GM12864 (cell line): ENCODE data around the gene MYF6.

Source experiments
- DNase-seq: peaks from one replicate; pipeline ENCODE4 v3.0.0-alpha.2; 2011; ENCODE audit warnings: low read depth
- H3K4me3 ChIP-seq: 2 replicates; pipeline ENCODE4 v1.5.1; 2011; ENCODE audit warnings: mild to moderate bottlenecking, low read depth, low read length, control low read depth
- TF ChIP-seq, protein P1 (sequence below): IDR thresholded peaks from 2 replicates; pipeline ENCODE4 v1.5.1; 2011; ENCODE audit warnings: low read depth, mild to moderate bottlenecking, moderate library complexity, low read length, control low read depth, inconsistent platforms; ENCODE audit errors: missing control alignments

MYF6 gene

DNA sequence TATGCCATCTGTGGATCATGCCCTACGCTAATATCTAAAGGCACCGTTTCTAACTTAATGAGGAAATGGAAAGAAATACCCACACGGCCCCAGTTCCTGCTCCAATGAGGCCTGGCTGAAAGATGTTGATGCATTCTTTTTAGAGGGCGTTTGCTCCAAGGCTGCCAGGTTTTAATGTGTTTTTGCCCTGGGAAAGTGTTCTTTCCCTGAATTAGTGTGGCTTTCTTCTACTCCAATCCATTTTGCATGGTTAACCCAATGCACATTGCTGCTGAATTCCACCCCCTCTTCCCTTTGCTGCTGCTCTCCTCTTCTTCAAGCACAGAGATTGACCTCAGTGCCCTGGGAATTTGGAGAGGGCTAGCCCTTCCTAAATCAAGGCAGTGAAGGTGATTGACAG is 10.4 kb downstream of the MYF6 start:
- H3K4me3 ChIP-seq = no peak overlapping the region
- TF ChIP-seq, protein P1, sequence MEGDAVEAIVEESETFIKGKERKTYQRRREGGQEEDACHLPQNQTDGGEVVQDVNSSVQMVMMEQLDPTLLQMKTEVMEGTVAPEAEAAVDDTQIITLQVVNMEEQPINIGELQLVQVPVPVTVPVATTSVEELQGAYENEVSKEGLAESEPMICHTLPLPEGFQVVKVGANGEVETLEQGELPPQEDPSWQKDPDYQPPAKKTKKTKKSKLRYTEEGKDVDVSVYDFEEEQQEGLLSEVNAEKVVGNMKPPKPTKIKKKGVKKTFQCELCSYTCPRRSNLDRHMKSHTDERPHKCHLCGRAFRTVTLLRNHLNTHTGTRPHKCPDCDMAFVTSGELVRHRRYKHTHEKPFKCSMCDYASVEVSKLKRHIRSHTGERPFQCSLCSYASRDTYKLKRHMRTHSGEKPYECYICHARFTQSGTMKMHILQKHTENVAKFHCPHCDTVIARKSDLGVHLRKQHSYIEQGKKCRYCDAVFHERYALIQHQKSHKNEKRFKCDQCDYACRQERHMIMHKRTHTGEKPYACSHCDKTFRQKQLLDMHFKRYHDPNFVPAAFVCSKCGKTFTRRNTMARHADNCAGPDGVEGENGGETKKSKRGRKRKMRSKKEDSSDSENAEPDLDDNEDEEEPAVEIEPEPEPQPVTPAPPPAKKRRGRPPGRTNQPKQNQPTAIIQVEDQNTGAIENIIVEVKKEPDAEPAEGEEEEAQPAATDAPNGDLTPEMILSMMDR = no peak
- no peak for DNase-seq

DNA sequence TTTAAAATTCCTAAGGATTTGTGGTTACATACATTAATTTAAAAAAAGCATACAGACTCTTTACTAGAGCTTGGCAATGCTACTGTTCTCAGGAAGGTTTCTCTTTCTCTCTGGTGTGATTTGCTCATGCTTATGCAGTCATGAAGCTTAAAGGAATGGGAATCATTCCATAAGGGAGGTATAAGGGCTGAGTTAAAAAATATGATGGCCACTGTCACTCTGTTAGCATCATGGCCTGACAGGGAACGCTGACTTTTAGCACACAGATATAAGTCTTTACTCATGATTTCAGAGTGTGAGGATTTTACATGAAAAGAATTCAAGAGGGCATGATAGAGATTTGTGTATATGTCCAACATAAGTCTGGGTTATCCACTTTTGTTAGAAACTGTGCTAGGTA is 13.1 kb downstream of the MYF6 start:
- DNase-seq = no peak
- TF ChIP-seq, protein P1 = no peak

DNA sequence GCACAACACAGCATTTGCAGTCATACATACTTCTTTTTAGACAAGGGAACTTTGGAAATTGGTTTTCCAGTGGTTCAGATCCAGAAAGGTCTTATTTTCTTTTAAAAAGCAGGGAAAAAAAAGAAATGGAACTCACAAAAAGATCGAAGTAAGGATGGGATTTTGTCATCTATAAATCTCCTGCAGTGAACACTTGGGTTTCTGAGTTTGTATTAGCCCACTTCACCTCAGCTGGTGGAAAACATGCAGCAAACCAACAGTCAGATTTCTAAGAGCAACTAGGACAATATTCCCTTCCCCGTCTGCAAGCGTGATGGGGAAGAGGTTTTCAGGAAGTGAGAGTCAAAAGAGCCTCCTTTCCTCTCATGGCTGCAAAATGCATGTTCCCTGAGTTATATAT is 13.9 kb downstream of the MYF6 start:
- no peak overlapping the region for H3K4me3 ChIP-seq
- DNase-seq = no peak
- TF ChIP-seq, protein P1 = no peak

More for the DNA sequence above, 13.1 kb downstream of the MYF6 start:
- H3K4me3 ChIP-seq = no peak overlapping the region

DNA sequence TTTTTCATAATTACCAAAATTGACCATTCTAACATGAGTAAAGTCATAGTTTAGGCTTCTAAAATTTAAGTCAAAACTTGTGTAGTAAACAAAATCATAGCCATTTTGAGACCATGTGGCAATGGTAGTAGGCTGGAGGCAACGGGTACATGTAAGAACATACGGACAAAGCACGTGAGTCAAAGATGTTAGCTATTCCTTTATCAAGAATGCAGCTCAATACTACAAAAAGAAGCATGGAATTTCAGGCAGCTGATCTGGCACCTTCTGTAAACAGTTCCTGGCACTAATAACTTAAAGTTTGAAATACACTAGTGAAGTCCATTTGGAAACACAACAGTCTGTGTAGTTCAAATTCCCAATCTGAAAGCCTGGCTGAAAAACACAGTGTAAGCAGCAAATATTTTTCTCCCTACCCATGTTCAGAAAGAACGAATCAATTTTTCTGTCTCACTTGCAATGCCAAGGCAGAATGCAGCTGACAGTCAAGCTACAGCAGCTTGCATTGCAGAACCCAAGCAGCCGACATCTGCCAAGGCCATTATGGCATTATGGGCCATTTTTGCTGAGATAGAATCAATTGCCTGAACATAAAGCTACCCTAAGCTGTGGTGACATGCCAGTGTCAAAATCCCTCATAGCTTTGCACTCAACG is 38.5 kb downstream of the MYF6 start:
- TF ChIP-seq, protein P1 = no peak

DNA sequence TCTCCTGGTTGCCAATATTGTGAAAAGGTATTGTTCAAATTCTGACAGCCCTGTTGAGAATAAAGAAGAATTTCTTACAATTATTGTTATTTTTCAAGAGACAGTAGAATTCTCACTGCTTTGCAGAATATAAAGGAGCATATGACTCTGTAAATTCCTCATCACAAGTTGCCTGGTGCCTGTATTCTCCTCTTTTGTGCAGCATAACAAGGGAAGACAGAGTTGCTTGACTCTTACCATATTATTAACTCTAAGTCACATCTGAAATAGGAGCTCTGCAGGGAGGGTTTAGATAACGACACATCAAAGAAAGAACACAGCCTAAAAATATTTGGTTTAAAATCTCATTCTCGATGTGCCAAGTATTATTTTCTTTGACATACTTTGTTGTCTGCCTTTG is 40.4 kb downstream of the MYF6 start:
- H3K4me3 ChIP-seq = no peak overlapping the region
- no peak for DNase-seq
- TF ChIP-seq, protein P1 = no peak

More for the DNA sequence above, 38.5 kb downstream of the MYF6 start:
- no peak overlapping the region for H3K4me3 ChIP-seq
- DNase-seq = no peak

DNA sequence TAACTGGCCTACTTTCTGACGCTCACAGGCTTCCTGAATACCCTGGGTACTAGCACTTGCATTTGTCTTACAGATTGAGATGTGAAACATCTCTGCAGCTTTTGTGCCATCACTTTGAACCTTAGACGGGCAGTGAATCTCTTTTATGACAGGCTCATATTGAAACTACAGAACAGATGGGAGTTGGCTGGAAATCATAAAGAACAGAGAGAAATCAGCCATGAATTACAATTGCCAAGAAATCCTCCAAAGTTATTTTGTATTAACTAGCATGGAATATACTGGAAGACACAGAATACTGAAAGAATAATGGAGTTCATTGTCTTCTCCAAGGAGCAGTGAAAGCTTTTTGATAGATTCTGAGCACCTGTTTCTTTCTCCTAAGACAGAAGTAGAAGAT is 42.0 kb downstream of the MYF6 start:
- TF ChIP-seq, protein P1 = no peak
- no peak for DNase-seq
- no peak overlapping the region for H3K4me3 ChIP-seq

DNA sequence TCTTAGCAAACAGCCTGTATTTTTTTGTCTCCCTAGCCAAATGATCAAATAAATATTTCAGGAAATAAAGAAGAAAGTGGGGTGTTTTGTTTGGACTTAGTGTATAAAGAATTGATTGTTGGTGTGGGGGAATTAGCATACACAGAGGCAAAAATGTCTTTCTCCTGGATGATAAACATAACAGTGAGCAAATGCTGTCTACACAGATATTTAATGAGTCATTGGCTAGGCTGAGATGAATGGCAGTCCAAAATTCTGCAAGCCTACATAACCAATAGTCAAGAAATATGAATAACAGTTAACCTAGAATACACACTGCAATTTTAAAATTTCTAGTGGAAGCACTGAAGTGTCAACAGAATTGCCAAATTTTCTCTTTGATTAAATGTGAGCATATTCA is 45.0 kb downstream of the MYF6 start:
- TF ChIP-seq, protein P1 = no peak
- no peak overlapping the region for H3K4me3 ChIP-seq
- no peak for DNase-seq
